ENCODE results near the gene OR5M10. TPM values are rescaled to one million over a fixed set of nuclear protein-coding genes. Genes with fewer than 3 reads are reported as not detected.
A peak's percentile ranks its signal among the peaks of the same experiment; 100 is the strongest.
"Not testable (repeated sequence)": the region's sequence is repeated elsewhere in the genome, so short reads cannot be mapped to it uniquely, and the experiment has no call there.

The OR5M10 gene
- total RNA-seq, 1 experiment from 2014 or later = not detected

DNA sequence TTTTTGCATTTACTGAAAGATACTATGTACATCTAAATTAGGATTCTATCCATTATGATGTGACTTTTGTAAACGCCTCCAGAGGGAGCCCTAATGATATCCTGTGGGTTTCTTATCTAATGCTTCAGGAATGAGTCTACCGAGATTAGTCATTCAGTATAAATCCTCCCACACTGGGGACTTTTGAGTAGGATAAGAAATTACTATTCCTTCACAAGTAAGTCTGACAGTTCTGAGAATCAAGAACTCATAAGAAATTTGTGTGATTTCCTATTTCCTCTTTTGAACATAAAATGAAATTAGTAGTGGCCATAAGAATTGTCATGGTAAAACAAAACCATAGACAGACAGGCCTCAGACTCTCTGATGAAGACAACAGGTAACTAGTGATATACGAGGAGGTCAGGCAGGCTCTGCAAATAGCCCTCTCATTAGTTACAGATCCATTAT, 47.2 kb upstream of the OR5M10 start:
- intact Hi-C loops (cut with micrococcal nuclease; ENCODE audit: unreplicated experiment) (loop anchor here (5.0 kb wide), 1 partner anchor 158 kb away; no protein-coding TSS in a partner anchor), in situ Hi-C loops (cut with HindIII; ENCODE audit: low pct_unique_long_range_greater_than_20kb, low sequenced_read_pairs) (no loop called here)
- ATAC-seq = peak; percentile 69
- H3K36me3 ChIP-seq (ENCODE audit: control insufficient read depth, insufficient read depth, low read length) = no peaks in the 10 kb centered on the region
- TF ChIP-seq TCF7L2 (IDR thresholded peaks at IDR 0.05; ENCODE audit: low read depth, low read length) = no peak
- TF ChIP-seq CTCF (IDR thresholded peaks at IDR 0.05) = peak; percentile 45; the same call in 1 of the 2 replicates
- peak; percentile 27 for DNase-seq (ENCODE audit: low read depth, low spot score)
- H3K4me3 ChIP-seq (ENCODE audit: low read depth in 2 of 2, low read length in 2 of 2) = no peak overlapping the region
- ChIA-PET POLR2A (no interaction called here), CTCF (no interaction called here)
- H3K27me3 ChIP-seq (ENCODE audit: control insufficient read depth, insufficient read depth, low read length) = no peaks in the 10 kb centered on the region
- H3K9me3 ChIP-seq (ENCODE audit: control insufficient read depth, insufficient read depth, low read depth, low read length) = no peaks in the 10 kb centered on the region
- H3K4me1 ChIP-seq (ENCODE audit: control insufficient read depth, insufficient read depth, low read length) = no peaks in the 10 kb centered on the region
- no peak overlapping the region for H3K27ac ChIP-seq (ENCODE audit: low read length)
- no TSS peak for BruUV-seq (replicated peaks)

GRCh38 chr11:56611174-56611573, 33.7 kb upstream of the OR5M10 start:
- CTCF ChIA-PET = no interaction called here
- no peaks in the 10 kb centered on the region for H3K9me3 ChIP-seq (ENCODE audit: control insufficient read depth, insufficient read depth, low read depth, low read length)
- no peak overlapping the region for H3K27ac ChIP-seq (ENCODE audit: low read length)
- BruUV-seq (replicated peaks) = no TSS peak
- no peaks in the 10 kb centered on the region for H3K4me1 ChIP-seq (ENCODE audit: control insufficient read depth, insufficient read depth, low read length)
- no peaks in the 10 kb centered on the region; the same call in 1 of the 2 replicates for H3K36me3 ChIP-seq (ENCODE audit: control insufficient read depth, insufficient read depth, low read length)
- ATAC-seq (no peak), DNase-seq (ENCODE audit: low read depth, low spot score) (no peak)
- H3K4me3 ChIP-seq (ENCODE audit: low read depth in 2 of 2, low read length in 2 of 2) = no peak overlapping the region
- in situ Hi-C loops (cut with HindIII; ENCODE audit: low pct_unique_long_range_greater_than_20kb, low sequenced_read_pairs) (no loop called here), intact Hi-C loops (cut with micrococcal nuclease; ENCODE audit: unreplicated experiment) (no loop called here)
- POLR2A ChIA-PET = no interaction called here
- TF ChIP-seq, protein P1, sequence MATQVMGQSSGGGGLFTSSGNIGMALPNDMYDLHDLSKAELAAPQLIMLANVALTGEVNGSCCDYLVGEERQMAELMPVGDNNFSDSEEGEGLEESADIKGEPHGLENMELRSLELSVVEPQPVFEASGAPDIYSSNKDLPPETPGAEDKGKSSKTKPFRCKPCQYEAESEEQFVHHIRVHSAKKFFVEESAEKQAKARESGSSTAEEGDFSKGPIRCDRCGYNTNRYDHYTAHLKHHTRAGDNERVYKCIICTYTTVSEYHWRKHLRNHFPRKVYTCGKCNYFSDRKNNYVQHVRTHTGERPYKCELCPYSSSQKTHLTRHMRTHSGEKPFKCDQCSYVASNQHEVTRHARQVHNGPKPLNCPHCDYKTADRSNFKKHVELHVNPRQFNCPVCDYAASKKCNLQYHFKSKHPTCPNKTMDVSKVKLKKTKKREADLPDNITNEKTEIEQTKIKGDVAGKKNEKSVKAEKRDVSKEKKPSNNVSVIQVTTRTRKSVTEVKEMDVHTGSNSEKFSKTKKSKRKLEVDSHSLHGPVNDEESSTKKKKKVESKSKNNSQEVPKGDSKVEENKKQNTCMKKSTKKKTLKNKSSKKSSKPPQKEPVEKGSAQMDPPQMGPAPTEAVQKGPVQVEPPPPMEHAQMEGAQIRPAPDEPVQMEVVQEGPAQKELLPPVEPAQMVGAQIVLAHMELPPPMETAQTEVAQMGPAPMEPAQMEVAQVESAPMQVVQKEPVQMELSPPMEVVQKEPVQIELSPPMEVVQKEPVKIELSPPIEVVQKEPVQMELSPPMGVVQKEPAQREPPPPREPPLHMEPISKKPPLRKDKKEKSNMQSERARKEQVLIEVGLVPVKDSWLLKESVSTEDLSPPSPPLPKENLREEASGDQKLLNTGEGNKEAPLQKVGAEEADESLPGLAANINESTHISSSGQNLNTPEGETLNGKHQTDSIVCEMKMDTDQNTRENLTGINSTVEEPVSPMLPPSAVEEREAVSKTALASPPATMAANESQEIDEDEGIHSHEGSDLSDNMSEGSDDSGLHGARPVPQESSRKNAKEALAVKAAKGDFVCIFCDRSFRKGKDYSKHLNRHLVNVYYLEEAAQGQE (IDR thresholded peaks at IDR 0.05; ENCODE audit: insufficient read depth in 1 of 2, low read depth in 2 of 2, low read length in 1 of 2) = no peak
- TF ChIP-seq POLR2AphosphoS5 (IDR thresholded peaks at IDR 0.05; ENCODE audit: low read depth, low read length) (no peak), SIN3A (IDR thresholded peaks at IDR 0.05; ENCODE audit: borderline replicate concordance, insufficient read depth, low read depth, low read length) (no peak), CTCF (IDR thresholded peaks at IDR 0.05) (no peak), TCF7L2 (IDR thresholded peaks at IDR 0.05; ENCODE audit: low read depth, low read length) (no peak)
- H3K27me3 ChIP-seq (ENCODE audit: control insufficient read depth, insufficient read depth, low read length) = no peaks in the 10 kb centered on the region

- intact Hi-C loops (cut with micrococcal nuclease; ENCODE audit: unreplicated experiment); POLR2A ChIA-PET; DNase-seq (ENCODE audit: low read depth, low spot score); H3K36me3 ChIP-seq (ENCODE audit: control insufficient read depth, insufficient read depth, low read length); H3K27ac ChIP-seq (ENCODE audit: low read length); H3K9me3 ChIP-seq (ENCODE audit: control insufficient read depth, insufficient read depth, low read depth, low read length); BruUV-seq (replicated peaks); in situ Hi-C loops (cut with HindIII; ENCODE audit: low pct_unique_long_range_greater_than_20kb, low sequenced_read_pairs); H3K4me1 ChIP-seq (ENCODE audit: control insufficient read depth, insufficient read depth, low read length); H3K27me3 ChIP-seq (ENCODE audit: control insufficient read depth, insufficient read depth, low read length); ATAC-seq; H3K4me3 ChIP-seq (ENCODE audit: low read depth in 2 of 2, low read length in 2 of 2); CTCF ChIA-PET: not testable (repeated sequence)
Measured at GRCh38 chr11:56592088-56592717, 14.7 kb upstream of the OR5M10 start.
